Nephron (organoid): ENCODE measurements around the gene BPIFB4.

ENCODE experiments used
- H3K27ac Mint-ChIP-seq, 3 experiments: 2 replicates each; pipeline ENCODE4 v1.8.0; 2020; ENCODE audit warnings: mixed read lengths in 3 of 3, mild to moderate bottlenecking in 2 of 3, moderate library complexity in 1 of 3
- H3K27me3 Mint-ChIP-seq: 2 replicates; pipeline ENCODE4 v1.8.0; 2021; ENCODE audit warnings: low read depth, mild to moderate bottlenecking, moderate library complexity, mixed read lengths
- H3K36me3 Mint-ChIP-seq: 2 replicates; pipeline ENCODE4 v1.8.0; 2020; ENCODE audit warnings: low read depth, mixed read lengths
- H3K4me1 Mint-ChIP-seq: 2 replicates; pipeline ENCODE4 v1.8.0; 2020; ENCODE audit warnings: mixed read lengths
- H3K4me3 Mint-ChIP-seq, 3 experiments: 2 replicates each; pipeline ENCODE4 v1.8.0; 2020; ENCODE audit warnings: mild to moderate bottlenecking in 3 of 3, mixed read lengths in 3 of 3, moderate library complexity in 2 of 3
- H3K9me3 Mint-ChIP-seq: 2 replicates; pipeline ENCODE4 v1.8.0; 2020; ENCODE audit warnings: mixed read lengths
- CTCF ChIP-seq, 3 experiments: fragments of 200-600 bp; sonication (generic); IDR thresholded peaks; one replicate each; pipeline ENCODE4 v1.5.0; 2021; ENCODE audit warnings: antibody characterized with exemption in 3 of 3; ENCODE audit not compliant: unreplicated experiment in 3 of 3

BPIFB4 gene

GRCh38 chr20:33076662-33077372 is 2.6 kb upstream of the BPIFB4 start:
- H3K9me3 Mint-ChIP-seq: no peaks in the 10 kb centered on the region
- no peak overlapping the region for H3K27ac Mint-ChIP-seq
- TF ChIP-seq CTCF (IDR thresholded peaks at IDR 0.05; ENCODE audit: unreplicated experiment in 3 of 3): no peak
- H3K27me3 Mint-ChIP-seq: peaks cover 29% of the 10 kb centered on the region
- no peak overlapping the region for H3K4me3 Mint-ChIP-seq
- no peaks in the 10 kb centered on the region for H3K4me1 Mint-ChIP-seq
- no peaks in the 10 kb centered on the region for H3K36me3 Mint-ChIP-seq

- H3K4me1 Mint-ChIP-seq: no peaks in the 10 kb centered on the region
- no peak overlapping the region for H3K4me3 Mint-ChIP-seq
- no peak overlapping the region for H3K27ac Mint-ChIP-seq
- no peaks in the 10 kb centered on the region for H3K36me3 Mint-ChIP-seq
- peaks cover 21% of the 10 kb centered on the region for H3K27me3 Mint-ChIP-seq
- no peak for TF ChIP-seq CTCF (IDR thresholded peaks at IDR 0.05; ENCODE audit: unreplicated experiment in 3 of 3)
- H3K9me3 Mint-ChIP-seq: no peaks in the 10 kb centered on the region
Measured at GRCh38 chr20:33081411-33082154, 2.1 kb downstream of the BPIFB4 start.

GRCh38 chr20:33082546-33082945 is 3.1 kb downstream of the BPIFB4 start:
- H3K36me3 Mint-ChIP-seq: no peaks in the 10 kb centered on the region
- H3K4me1 Mint-ChIP-seq: no peaks in the 10 kb centered on the region
- no peak overlapping the region for H3K4me3 Mint-ChIP-seq

GRCh38 chr20:33083544-33084340 is 4.3 kb downstream of the BPIFB4 start:
- TF ChIP-seq CTCF (IDR thresholded peaks at IDR 0.05; ENCODE audit: unreplicated experiment in 3 of 3): no peak
- Mint-ChIP-seq H3K36me3 (no peaks in the 10 kb centered on the region), H3K4me3 (no peak overlapping the region), H3K9me3 (no peaks in the 10 kb centered on the region), H3K27ac (no peak overlapping the region), H3K27me3 (peaks cover 28% of the 10 kb centered on the region), H3K4me1 (no peaks in the 10 kb centered on the region)

More at GRCh38 chr20:33082546-33082945, 3.1 kb downstream of the BPIFB4 start:
- Mint-ChIP-seq H3K27ac (no peak overlapping the region), H3K9me3 (no peaks in the 10 kb centered on the region), H3K27me3 (peaks cover 25% of the 10 kb centered on the region)
- TF ChIP-seq CTCF (IDR thresholded peaks at IDR 0.05; ENCODE audit: unreplicated experiment in 3 of 3): no peak

GRCh38 chr20:33084722-33085121 is 5.3 kb downstream of the BPIFB4 start:
- no peaks in the 10 kb centered on the region for H3K9me3 Mint-ChIP-seq
- H3K27me3 Mint-ChIP-seq: peaks cover 28% of the 10 kb centered on the region
- H3K4me3 Mint-ChIP-seq: no peak overlapping the region
- no peak overlapping the region for H3K27ac Mint-ChIP-seq
- H3K4me1 Mint-ChIP-seq: no peaks in the 10 kb centered on the region
- no peaks in the 10 kb centered on the region for H3K36me3 Mint-ChIP-seq
- no peak for TF ChIP-seq CTCF (IDR thresholded peaks at IDR 0.05; ENCODE audit: unreplicated experiment in 3 of 3)
